Measurements from ENCODE around the gene CSH2. TPM values are rescaled to one million over a fixed set of nuclear protein-coding genes. Genes with fewer than 3 reads are reported as not detected.
A peak's percentile ranks its signal among the peaks of the same experiment; 100 is the strongest.
"Not testable (repeated sequence)": the region's sequence is repeated elsewhere in the genome, so short reads cannot be mapped to it uniquely, and the experiment has no call there.

CSH2 gene
- total RNA-seq, 6 experiments from 2014 or later: not detected

DNA sequence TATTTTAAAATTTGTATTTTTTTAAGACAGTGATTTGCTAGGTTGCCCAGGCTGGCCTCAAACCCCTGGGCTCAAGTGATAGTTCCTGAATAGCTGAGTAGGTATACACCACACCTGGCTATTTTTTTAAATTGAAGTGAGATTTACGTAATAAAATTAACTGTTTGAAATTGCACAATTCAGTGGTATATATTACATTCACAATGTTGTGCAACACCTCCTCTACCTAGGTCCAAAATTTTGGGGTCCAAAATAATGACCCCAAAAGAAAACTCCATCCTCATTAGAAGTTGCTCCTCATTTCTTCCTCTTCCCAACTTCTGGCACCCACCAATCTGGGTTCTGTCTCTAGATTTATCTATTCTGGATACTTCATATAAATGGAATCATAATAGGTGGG is 28.0 kb downstream of the CSH2 start:
- no peak for DNase-seq
- H3K27ac Mint-ChIP-seq: no peak overlapping the region
- H3K4me3 Mint-ChIP-seq: no peak overlapping the region

DNA sequence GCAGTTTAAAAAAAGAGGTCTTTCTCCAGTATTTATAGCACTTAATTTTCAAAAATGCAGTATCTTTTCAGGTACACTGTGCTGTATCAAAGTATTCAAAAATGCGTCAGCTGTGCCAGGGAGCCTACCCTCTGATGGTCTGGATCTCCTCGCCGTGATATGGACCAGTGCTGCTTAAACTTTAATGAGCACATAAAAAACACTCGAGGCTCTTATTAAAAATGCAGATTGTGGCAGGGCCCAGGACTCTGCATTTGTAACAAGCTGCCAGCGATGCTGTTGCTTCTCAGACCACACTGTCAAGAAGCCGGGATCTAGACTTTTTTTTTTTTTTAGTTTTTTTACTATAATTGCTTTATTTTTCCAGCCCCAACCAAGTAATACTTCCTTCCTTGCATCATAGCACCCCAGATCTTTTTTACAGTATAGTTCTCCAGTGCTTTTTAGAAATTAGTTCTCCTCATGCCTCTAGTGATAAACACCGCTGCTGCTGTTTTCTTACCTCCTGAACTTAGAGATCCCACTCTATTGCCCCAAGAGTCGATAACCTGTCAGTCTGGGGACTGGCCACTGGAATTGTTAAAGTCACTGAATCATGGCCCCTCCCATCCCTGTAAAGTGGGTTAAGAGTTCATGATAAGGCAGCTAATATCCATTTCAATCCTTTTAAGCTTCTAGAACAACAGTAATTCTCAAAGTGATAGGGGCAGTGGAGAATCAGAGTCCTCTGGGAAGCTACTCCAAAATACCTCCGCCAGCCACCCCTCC is 29.4 kb downstream of the CSH2 start:
- H3K9me3 Mint-ChIP-seq: peaks cover 9% of the 10 kb centered on the region
- H3K36me3 Mint-ChIP-seq (ENCODE audit: low read depth): peaks cover 7% of the 10 kb centered on the region; the same call in 1 of the 2 replicates
- peaks cover 30% of the 10 kb centered on the region for H3K4me1 Mint-ChIP-seq (ENCODE audit: low read depth)
- peaks cover 8% of the 10 kb centered on the region; the same call in 1 of the 2 replicates for H3K27me3 Mint-ChIP-seq (ENCODE audit: insufficient read depth)
- peak overlapping the region; percentile 73 for H3K27ac Mint-ChIP-seq
- TF ChIP-seq, protein P1, sequence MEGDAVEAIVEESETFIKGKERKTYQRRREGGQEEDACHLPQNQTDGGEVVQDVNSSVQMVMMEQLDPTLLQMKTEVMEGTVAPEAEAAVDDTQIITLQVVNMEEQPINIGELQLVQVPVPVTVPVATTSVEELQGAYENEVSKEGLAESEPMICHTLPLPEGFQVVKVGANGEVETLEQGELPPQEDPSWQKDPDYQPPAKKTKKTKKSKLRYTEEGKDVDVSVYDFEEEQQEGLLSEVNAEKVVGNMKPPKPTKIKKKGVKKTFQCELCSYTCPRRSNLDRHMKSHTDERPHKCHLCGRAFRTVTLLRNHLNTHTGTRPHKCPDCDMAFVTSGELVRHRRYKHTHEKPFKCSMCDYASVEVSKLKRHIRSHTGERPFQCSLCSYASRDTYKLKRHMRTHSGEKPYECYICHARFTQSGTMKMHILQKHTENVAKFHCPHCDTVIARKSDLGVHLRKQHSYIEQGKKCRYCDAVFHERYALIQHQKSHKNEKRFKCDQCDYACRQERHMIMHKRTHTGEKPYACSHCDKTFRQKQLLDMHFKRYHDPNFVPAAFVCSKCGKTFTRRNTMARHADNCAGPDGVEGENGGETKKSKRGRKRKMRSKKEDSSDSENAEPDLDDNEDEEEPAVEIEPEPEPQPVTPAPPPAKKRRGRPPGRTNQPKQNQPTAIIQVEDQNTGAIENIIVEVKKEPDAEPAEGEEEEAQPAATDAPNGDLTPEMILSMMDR (IDR thresholded peaks at IDR 0.05): no peak
- no peak for DNase-seq
- H3K4me3 Mint-ChIP-seq: peak overlapping the region; percentile 85

More for the DNA sequence above, 28.0 kb downstream of the CSH2 start:
- peaks cover 9% of the 10 kb centered on the region for H3K9me3 Mint-ChIP-seq
- peaks cover 24% of the 10 kb centered on the region for H3K4me1 Mint-ChIP-seq (ENCODE audit: low read depth)
- peaks cover 10% of the 10 kb centered on the region for H3K27me3 Mint-ChIP-seq (ENCODE audit: insufficient read depth)
- peaks cover 7% of the 10 kb centered on the region; the same call in 1 of the 2 replicates for H3K36me3 Mint-ChIP-seq (ENCODE audit: low read depth)
- TF ChIP-seq, protein P1 (IDR thresholded peaks at IDR 0.05): no peak

DNA sequence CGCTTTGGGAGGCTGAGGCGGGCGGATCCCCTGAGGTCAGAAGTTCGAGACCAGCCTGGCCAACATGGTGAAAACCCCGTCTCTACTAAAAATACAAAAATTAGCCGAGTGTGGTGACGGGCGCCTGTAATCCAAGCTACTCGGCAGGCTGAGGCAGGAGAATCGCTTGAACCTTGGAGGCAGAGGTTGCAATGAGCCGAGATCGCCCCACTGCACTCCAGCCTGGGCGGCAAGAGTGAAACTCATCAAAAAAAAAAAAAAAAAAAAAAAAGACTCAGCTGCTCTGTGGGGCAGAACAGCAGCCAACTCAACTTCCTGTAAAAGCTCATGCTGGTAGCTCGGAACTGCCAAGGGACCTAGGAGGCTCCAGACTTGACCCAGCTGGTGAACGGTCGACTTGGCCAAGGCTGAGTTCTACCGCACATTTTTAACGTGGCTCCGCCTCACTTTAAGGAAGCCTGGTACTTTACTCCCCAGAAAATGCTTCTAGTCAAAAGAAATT is 30.0 kb downstream of the CSH2 start:
- Mint-ChIP-seq H3K4me3 (peak overlapping the region; percentile 85), H3K27ac (peak overlapping the region; percentile 73), H3K4me1 (ENCODE audit: low read depth) (peaks cover 33% of the 10 kb centered on the region)
- not testable (repeated sequence) for H3K36me3 Mint-ChIP-seq (ENCODE audit: low read depth); H3K9me3 Mint-ChIP-seq; DNase-seq; H3K27me3 Mint-ChIP-seq (ENCODE audit: insufficient read depth)

DNA sequence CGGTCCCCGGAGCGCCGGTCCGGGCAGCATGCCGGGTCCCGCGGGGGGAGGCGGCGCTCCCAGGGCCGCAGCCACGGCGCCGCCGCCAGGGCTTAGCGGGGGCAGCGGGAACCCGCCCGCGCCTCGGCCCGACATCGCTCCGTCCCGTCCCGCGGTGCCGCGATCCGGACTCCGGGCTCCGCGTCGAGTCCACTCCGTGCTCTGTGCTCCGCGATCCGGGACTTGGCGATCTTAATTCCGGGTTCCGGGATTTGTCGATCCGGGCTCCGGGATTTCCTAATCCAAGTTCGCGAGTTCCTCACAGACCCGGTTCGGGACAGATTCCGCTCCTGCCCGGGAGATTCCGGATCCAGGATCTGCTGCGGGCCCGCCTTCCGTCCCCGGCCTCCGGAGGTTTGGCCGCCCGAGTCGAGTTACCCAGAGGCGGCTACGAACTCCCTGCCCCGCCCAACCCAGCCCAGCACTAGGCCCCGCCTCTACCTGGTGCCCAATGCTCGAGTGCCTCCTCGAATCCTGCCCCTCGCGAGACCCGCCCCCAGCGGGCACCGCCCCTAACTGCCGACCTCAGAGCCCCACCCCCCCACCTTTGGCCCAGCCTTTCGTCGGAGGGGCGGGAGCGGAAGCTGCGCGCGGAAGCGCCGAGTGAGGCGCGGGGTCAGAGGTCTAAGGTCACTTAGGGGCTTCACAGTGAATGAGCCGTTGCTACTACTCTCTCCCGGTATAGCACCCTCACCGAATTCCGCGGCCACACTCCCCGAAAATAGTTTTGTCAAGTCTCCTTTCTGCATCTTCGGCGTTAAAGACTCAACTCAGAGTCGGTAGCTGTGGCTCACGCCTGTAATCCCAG is 30.7 kb downstream of the CSH2 start, which contains the start of gene SMARCD2:
SMARCD2 (minus strand) TSS at position 146 of the 847 bp plus-strand sequence; CDS start at position 135, 11 bp downstream.
- peaks cover under 1% of the 10 kb centered on the region; the same call in 1 of the 2 replicates for H3K36me3 Mint-ChIP-seq (ENCODE audit: low read depth)
- H3K9me3 Mint-ChIP-seq: no peaks in the 10 kb centered on the region; the same call in 1 of the 2 replicates
- TF ChIP-seq, protein P1 (IDR thresholded peaks at IDR 0.05): no peak
- peaks cover 1% of the 10 kb centered on the region for H3K27me3 Mint-ChIP-seq (ENCODE audit: insufficient read depth)
- H3K4me1 Mint-ChIP-seq (ENCODE audit: low read depth): peaks cover 36% of the 10 kb centered on the region
- peak; percentile 99 for DNase-seq
- H3K4me3 Mint-ChIP-seq: peak within 1 kb of the TSS; percentile 98
- peak within 1 kb of the TSS; percentile 92 for H3K27ac Mint-ChIP-seq

DNA sequence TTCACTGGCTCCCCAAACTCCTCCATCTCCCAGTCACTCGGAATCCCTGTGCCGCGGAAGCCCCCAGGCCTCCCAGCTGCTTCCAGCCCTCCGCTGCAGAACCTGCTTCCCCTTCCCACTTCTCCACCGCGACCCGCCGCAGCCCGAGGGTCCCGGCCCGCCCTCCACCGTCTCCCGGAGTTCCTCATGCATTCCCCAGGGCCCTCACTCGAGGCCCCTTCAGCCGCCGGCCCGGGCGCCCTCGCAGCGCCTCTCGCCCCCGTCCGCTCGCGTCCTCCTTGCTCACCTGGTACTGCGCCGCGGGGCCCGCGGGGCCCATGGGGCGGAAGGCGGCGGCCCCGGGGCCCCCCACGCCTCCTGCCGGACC is 31.3 kb downstream of the CSH2 start:
- Mint-ChIP-seq H3K27ac (peak overlapping the region; percentile 92), H3K4me1 (ENCODE audit: low read depth) (peaks cover 36% of the 10 kb centered on the region), H3K4me3 (peak overlapping the region; percentile 98), H3K27me3 (ENCODE audit: insufficient read depth) (no peaks in the 10 kb centered on the region; the same call in 1 of the 2 replicates), H3K36me3 (ENCODE audit: low read depth) (no peaks in the 10 kb centered on the region), H3K9me3 (no peaks in the 10 kb centered on the region)
- no peak for DNase-seq
- TF ChIP-seq, protein P1 (IDR thresholded peaks at IDR 0.05): no peak

Data from HFFc6 (cell line).